Measurements from ENCODE around the gene PHF13. TPM values are rescaled to one million over a fixed set of nuclear protein-coding genes. Genes with fewer than 3 reads are reported as not detected.
"Not testable (repeated sequence)": the region's sequence is repeated elsewhere in the genome, so short reads cannot be mapped to it uniquely, and the experiment has no call there.

The PHF13 gene
- total RNA-seq, 1 donor from 2014 or later: 8.0 TPM

DNA sequence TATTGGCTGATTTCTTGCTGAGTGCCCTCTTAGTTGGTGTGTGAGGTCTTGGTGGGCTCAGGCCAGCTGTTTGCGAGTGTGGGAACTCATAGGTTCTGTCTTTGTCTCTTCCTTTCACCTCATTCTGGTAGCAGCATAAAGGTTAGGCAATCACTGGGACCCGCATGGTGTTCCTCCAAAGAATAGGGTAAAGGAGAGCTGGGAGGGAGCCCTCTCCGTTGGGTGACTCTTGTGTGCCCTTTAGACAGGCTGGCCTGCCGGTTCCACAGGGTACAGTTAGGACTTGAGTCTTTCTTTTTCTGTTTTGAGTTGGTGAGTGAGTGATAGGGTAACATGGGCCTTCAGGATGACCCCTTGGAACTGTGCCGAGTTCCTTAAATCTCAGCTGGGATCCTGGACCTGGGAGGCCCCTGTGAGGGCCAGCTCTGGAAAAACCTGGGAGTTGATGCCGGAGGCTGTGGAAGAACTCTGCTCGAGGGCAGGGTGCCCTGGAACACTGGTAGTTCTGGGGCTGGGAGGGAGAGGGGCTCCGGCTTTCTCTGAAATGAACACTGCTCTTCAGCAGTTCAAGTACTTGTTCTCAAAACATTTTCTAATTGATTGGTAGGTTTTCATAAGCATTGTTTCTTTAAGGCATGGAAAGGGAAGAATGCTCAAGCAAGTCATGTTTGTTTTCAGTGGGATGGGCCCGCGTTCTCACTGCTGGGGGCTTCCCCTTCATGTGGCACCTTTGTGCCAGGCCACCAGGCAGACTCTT lies 9.0 kb downstream of the PHF13 start:
- intact Hi-C loops (cut with DNase I): no loop called here
- no peak for ATAC-seq
- DNase-seq (ENCODE audit: missing footprints): no peak

DNA sequence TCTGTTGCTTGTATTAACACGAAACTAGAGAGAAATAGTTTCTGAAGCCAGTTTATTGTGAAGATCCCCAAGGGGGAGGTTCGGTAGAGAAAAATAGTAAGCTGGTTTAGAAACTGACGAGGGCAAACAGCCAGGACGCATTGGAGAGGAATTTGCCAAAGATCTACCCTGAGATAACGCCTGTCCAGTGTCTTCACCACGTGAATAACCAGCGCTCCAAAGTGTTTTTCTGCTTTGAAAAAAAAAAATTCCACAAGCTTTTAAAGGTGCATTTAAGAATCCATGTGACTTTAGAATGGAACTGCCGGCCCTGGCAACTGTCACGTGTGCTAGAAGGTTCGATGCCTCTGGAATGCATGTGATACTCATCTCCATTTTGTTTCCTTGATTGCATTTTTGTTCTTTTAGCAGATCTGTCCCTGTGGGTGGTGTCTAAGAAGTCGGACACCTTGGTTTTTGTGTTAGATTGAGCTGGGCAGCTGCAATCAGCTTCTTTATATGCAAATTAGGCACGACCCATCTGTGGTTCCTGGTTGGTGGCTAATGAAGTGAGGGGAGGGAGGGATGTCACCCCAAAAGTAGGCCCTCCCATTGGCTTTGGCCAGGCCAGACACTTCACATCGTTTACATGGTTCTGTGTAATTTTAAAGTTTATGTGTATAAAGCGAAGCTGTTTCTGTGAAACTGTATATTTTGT lies 9.9 kb downstream of the PHF13 start:
- ATAC-seq (no peak), DNase-seq (ENCODE audit: missing footprints) (no peak)

DNA sequence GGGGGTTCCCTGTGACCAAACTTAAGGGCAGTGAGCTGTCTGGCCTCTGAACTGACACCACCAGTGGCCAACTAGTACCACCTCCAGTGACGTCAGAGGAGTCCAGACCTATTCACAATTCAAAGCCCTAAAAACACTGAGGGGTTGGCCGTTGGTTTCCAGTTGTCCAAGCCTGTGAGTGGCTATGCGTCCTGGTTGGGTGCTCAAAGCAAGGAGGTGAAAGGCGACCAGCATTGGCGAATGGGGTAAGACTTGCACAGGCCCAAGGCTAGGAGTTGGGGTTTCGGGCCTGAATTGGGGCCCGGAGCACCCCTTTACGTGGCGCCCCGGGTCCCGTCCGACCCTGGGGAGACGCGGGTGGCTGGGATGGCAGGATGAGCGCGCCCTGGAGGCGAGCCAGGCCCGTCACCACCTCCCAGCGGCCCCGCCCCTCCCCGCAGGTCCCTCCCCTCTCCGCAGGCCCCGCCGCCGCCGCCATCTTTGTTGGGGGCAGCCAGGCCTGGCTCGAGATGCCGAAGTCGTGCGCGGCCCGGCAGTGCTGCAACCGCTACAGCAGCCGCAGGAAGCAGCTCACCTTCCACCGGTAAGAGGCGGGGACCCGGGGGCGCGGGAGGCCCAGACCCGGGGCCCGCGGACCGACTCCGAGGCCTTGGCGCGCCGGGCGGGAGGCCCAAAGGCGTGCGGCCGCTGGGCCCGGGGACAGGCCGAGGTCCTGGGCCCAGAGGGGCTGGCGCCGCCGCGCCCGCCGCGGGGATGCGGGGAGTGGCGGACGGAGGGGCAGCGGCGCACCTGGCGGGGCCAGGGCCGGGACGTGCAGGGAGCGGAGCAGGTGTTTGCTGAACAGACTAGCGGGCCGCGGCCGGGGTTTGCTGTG lies 11.4 kb downstream of the PHF13 start, which contains the start of gene THAP3:
TSS of gene THAP3 (plus strand) at position 159 of the 874 bp plus-strand sequence. CDS start at position 510, 351 bp downstream.
- peak; percentile 92 for ATAC-seq
- intact Hi-C loops (cut with DNase I): loop anchor here (5.0 kb wide), 1 partner anchor 73 kb away; the partner anchor contains the start of gene NOL9
- peak; percentile 97 for DNase-seq (ENCODE audit: missing footprints)

More for the DNA sequence above, 9.9 kb downstream of the PHF13 start:
- intact Hi-C loops (cut with DNase I): no loop called here

DNA sequence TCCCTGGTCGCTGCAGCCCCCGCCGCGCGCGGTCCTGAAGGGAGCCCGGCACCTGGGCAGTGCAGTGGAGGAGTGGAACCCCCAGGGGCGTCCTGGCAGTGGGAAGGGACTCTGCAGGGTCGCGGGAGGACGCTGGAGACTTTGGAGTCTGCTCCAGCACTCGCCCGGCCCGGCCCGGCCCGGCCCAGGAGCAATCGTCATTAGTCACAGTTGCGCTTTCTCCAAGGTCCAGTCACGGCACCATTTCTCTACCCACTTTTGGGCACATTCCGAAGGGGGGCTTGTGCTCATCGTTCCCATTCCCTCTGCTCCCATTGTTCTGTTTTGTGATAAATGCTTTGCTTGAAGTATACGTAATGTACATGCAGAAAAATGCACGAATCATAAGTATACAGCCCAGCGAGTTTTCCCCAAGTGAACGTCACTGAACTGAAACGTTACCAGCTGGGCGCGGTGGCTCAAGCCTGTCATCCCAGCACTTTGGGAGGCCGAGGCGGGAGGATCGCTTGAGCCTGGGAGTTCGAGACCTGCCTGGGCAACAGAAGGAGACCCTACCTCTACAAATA lies 12.1 kb downstream of the PHF13 start:
- intact Hi-C loops (cut with DNase I): loop anchor here (5.0 kb wide), 1 partner anchor 73 kb away; the partner anchor contains the start of gene NOL9
- DNase-seq (ENCODE audit: missing footprints) (no peak), ATAC-seq (peak; percentile 6)

DNA sequence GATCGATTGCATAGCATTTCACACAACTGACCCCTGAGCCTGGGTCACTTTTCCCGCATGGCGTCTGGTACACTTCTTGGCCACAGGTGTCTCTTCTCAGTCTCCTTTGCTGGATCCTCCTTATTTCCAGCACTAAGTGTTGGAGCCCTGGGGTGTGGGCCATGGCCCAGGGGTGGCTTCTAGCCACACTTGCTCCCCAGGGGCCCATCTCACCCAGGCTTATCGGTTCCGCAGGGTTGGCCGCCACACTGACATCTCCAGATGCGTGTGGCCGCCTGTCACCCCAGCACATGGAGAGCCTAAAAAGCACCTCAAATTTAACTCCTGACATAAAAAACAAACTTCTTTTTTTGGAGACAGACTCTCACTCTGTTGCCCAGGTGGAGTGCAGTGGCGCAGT lies 13.5 kb downstream of the PHF13 start:
- DNase-seq (ENCODE audit: missing footprints): no peak
- intact Hi-C loops (cut with DNase I): loop anchor here (5.0 kb wide), 1 partner anchor 75 kb away; the partner anchor contains the start of gene NOL9
- ATAC-seq: no peak

DNA sequence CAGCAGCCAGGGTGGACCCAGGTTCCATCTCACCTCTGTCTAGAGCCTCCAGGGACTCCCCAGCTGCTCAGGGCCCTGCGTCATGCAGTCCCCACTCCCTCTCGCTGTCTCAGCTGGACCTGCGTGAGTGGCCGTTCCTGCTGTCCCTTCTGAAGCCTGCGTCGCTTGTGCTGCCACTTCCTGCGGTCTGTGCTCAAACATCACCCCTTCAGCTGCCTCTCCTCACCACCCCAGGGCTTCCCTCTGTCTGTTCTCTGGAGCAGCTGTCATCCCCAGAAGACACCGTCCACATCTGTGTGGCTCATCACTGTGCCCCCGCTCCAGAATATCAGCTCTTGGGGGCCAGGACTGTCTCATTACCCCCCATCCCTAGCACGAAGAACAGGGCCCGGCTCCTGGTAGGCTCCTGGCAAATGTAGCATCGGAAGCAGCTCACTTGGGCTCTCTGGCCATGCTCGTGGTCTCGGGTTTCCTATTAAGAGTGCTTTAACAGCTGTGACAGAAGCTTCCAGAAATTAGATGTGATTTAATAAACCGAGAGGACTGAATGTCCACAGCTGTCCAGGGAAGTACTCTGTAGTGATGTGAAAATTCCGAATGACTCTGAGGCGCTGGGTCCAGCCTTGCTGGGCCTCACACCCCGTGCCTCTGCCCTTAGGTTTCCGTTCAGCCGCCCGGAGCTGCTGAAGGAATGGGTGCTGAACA lies 14.5 kb downstream of the PHF13 start:
- intact Hi-C loops (cut with DNase I): loop anchor here (5.0 kb wide), 1 partner anchor 76 kb away; the partner anchor contains the start of gene NOL9
- DNase-seq (ENCODE audit: missing footprints) (no peak), ATAC-seq (no peak)

DNA sequence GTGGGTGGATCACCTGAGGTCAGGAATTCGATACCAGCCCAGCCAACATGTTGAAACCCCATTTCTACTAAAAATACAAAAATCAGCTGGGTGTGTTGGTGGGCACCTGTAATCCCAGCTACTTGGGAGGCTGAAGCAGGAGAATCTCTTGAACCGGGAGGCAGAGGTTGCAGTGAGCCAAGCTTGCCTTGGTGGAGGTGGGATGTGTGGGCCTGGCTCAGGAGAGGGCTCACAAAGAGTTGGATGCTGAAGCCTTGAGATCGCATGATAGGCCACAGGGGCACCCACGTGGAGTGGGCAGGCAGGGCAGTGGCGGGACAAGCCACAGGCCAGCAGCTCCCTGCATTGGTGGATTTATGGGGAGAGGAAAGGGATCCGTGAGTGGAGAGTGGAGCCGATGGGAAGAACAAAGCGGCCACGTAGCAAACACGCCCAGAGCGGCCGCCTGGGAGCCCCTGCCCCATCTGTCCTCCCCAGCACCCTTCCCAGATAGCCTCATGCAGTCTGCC lies 15.5 kb downstream of the PHF13 start:
- ATAC-seq: no peak
- intact Hi-C loops (cut with DNase I): loop anchor here (5.0 kb wide), 1 partner anchor 77 kb away; the partner anchor contains the start of gene NOL9
- DNase-seq (ENCODE audit: missing footprints): no peak

DNA sequence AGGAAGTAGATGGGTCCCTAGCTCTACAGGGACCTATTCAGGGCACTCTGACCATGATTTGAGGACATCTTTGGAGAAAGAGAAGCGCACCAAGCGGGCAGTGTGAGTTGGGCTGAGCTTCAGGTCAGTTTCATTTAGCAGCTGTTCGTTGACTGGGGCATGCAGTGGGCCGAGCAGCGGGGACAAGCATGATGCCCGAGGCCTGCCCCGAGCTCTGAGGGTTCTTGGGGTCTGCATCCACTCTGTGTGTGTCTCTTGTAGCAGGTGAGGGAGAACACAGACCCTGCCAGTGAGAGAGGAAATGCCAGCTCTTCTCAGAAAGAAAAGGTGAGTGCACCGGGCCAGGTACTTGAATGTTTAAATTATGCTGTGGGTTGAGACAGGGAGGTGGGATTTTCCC lies 16.5 kb downstream of the PHF13 start:
- ATAC-seq (no peak), DNase-seq (ENCODE audit: missing footprints) (no peak)
- intact Hi-C loops (cut with DNase I): no loop called here

DNA sequence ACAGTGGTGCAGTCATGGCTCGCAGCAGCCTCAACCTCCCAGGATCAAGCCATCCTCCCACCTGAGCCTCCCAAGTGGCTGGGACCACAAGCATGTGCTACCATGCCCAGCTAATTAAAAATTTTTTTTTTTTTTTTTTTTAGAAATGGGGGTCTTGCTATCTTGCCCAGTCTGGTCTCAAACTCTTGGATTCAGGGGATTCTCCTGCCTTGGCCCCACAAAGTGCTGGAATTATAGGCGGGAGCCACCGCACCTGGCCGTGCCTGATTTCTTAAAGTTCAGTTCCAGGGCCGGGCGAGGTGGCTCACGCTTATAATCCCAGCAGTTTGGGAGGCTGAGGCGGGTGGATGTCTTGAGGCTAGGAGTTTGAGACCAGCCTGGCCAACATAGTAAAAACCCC lies 17.5 kb downstream of the PHF13 start:
- intact Hi-C loops (cut with DNase I): no loop called here
- no peak for ATAC-seq
- DNase-seq (ENCODE audit: missing footprints): no peak

DNA sequence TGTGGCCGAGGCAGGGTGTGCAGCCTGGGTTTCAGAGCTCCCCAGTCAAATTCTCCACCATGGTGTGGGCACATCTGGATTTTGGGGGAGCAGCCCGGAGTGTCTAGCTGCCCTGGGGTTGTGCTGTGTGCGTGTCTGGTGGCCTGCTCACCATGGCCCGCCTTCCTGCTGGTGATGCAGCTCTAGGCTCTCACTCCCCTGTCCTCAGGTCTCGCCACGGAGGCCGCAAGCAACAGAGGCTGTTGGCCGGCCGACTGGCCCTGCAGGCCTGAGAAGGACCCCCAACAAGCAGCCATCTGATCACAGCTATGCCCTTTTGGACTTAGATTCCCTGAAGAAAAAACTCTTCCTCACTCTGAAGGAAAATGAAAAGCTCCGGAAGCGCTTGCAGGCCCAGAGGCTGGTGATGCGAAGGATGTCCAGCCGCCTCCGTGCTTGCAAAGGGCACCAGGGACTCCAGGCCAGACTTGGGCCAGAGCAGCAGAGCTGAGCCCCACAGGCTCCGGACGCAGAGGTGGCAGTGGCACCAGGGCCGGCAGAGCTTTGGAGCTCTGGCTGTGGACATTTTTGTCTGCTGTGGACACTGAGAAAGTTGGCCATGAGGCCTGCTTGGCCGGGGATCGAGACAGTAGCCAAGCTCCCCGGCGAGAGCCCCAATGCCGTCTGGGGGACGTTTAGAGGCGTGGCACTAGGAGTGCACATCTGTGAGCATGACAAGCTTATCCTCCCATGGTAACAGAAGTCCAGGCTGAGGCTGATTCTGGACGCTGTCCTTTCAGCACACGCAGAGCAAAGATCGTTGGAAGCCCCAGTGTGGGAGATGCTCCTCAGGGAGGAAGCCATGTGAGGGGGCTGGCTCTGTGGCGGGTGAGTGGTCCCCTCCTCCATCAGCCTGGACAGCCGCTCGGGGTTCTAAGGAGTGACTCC lies 19.3 kb downstream of the PHF13 start:
- DNase-seq (ENCODE audit: missing footprints): no peak
- intact Hi-C loops (cut with DNase I): no loop called here
- ATAC-seq: no peak

DNA sequence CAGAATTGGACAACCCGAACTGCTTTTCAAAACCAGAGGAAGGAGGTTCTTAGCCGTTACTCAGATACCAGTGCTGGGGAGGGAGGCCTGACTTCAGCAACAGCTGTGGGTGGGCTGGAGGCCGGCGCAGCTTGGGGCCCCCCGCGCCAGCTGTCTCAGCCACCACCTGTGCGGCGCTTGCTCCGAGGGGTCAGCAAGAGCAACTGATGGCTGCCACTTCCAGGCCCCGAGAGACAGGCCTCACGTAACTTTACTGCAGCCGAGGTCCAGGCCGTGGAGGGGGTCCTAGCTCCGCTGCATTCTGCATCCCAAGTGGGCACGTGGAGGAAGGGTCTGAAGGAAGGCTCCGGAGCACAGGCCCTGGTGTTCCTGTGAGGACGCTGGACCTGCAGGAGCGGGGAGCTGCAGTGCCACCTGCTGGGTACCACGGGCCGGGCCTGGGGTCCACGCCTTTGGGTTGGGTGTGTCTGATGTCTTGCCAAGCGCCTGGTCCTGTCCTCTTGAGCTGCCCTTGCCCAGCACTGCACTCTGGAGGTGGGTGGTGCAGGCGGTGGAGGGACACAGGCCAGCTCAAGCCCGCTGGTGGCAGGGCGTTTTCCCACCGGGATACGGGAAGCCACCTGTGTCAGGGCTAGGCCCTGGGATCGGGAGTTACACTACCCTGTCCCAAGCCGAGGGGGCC lies 21.0 kb downstream of the PHF13 start:
- ATAC-seq: peak; percentile 72
- no peak for DNase-seq (ENCODE audit: missing footprints)
- intact Hi-C loops (cut with DNase I): no loop called here

DNA sequence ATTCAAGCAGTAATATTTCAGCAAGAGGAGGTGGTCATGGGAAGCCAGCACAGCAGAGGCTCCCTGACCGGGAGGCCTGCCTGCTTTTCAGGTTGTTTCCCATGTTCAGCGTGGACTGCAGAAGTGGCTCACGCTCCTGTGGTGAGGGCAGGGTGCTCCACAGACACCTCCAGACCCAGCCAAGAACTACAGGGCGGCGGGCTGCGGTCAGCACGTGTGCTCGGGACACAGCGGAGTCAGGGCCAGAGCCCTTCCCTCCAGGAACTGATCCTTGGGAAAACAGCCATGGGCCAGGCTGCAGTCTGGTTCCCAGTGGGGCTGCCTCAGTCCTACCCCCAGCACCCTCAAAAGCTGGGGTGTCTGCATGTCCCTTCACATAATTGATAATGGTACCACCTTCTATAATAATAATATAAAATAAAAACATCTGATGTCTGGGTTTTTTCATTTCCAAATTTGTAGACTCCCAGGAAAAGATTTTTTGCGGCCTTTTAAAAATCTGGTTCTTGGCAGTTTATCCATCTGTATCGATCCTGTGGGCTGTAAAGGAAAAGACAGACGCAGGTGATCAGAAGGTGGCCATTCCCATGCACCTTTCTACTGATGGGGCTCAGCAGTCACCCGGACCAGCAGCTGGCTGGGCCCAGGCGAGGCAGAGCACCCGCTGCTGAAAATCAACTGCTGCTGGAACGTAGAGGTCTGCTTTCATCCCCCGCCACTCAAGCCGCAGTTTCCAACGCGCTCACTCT lies 21.8 kb downstream of the PHF13 start:
- ATAC-seq: no peak
- intact Hi-C loops (cut with DNase I): no loop called here

DNA sequence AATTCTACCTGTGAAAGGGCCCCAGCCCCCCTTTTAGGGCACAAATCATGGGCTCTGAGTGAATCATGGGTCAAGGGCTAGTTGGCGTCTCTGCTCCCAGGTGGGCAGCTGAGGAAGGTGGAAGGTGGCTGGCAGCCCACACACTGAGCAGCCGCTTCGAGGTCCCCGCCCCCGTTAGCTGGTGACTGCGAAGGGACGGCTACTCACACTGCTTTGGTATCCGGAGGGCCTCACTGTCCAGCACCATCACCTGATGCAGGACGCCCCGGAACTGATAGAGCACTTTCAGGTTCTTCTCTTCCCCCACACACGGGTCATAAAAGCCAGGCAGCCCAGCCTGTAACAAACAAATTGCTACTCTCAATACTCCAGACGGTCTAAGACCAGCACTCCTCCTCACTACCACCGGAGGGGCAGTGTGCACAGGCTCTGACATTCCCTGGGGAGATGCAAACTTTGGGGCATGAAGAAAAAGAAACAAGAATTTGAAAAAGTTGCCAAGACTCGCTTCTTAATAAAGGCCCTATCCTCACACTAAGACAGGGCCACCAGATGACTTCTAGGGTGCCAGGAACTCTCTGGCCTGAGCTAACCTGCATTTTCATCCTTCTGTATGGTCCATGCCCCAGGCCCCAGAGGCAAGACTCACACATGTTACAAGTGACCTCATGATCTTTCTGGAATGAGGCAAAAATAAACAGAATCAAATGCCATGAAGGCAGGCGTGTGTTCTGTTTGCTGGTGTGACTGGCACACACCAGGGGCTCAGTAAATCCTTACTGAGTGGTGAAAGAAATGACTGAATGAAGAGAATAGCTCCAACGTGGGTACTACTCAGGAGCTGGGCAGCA lies 22.6 kb downstream of the PHF13 start:
- ATAC-seq (no peak), DNase-seq (ENCODE audit: missing footprints) (no peak)
- intact Hi-C loops (cut with DNase I): no loop called here

More for the DNA sequence above, 21.8 kb downstream of the PHF13 start:
- no peak for DNase-seq (ENCODE audit: missing footprints)

DNA sequence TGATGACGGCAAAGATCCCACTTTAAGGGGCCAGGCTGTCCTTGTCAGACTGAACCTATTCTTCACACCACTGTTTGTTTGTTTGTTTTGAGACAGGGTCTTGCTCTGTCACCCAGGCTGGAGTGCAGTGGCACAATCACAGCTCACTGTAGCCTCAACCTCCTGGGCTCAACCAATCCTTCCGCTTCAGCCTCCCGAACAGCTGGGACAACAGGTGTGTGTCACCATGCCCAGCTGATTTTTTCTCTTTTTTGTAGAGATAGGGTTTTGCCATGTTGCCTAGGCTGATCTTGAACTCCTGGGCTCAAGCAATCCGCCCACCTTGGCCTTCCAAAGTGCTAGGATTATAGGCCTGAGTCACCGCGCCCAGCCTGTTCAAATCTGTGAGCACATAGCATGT lies 23.2 kb downstream of the PHF13 start:
- DNase-seq (ENCODE audit: missing footprints); intact Hi-C loops (cut with DNase I); ATAC-seq: not testable (repeated sequence)

DNA sequence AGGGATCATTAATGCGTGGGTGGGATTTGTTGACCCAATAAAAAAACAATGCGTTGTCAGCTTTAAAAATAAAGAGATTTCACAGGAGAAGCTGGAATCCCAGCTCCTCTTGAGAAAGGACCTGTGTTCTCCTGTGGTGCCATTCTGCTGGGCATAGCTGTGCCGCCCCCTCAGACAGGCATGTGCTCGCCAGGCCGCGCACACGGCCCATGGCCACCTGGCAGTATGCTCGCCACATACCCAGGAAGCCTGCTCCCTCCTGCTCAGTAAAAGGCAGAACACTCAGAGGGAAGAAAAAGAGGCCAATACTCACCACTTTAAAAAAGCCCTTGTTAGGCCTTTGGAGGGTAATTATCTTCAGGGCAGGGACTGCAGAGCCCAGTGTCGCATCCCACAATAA lies 24.2 kb downstream of the PHF13 start:
- intact Hi-C loops (cut with DNase I): no loop called here
- DNase-seq (ENCODE audit: missing footprints): no peak
- peak; percentile 7 for ATAC-seq

Measured in Right ventricle myocardium inferior (tissue), 1 donor.